GM21367 (cell line): ENCODE measurements around the gene ZNF532.
"Not testable (repeated sequence)": the region's sequence is repeated elsewhere in the genome, so short reads cannot be mapped to it uniquely, and the experiment has no call there.

Source experiments
- ATAC-seq: cut with Tn5 transposase; IDR thresholded peaks from one replicate; pipeline ENCODE4 v1.9.1; 2021; ENCODE audit not compliant: unreplicated experiment

Gene ZNF532

DNA sequence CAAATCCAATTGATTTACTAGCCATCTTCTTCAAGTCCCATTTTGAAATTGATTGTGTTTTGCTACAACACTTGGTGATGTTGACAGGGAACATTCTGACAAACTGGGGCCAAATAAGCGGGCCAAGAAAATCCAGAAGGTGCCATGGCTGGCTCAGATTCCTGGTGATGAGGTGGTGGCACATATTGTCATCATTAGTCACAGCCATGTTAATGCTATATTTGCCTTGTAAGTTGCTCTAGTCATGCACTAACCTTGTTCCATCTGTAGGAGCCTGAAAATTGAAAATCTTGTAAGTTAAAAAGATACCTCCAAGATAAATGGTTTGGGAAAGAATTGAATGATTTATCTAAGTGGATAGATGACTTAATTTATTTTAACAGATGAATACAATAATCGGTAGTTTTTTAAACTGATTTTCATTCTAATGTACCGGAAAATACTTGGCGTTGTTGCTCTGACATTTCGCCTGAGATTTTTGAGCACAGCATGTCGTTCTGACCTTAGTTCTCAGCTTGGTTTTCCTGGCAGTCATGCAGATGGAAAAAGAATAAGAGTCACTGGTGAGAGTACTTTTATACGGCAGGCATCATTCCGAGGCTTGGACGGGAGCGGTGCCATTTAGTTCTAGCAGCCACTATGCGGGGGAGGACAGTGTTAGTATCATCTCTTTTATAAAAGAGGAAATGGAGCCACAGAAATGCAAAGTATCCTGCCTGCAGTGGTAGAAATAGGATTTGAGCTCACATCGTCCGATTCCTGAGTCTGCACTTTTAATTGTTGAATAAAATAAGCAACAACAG, 133.9 kb downstream of the ZNF532 start:
- ATAC-seq = peak; percentile 73

DNA sequence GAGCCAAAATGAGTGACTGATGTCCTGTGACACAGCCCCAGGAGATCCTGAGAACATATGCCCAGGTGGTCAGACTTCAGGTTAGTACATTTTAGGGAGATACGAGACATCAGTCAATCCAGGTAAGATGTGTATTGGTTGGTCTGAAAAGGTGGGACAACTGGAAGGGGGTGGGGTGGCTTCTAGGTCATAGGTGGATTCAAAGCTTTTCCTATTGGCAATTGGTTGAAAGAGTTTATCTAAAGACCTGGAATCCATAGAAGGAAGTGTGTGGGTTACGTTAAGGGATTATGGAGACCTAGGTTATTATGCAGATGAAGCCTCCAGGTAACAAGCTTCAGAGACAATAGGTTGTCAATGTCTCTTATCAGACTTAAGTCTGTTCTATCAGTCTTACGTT, 136.5 kb downstream of the ZNF532 start:
- no peak for ATAC-seq

- no peak for ATAC-seq
Observed at GRCh38 chr18:59001721-59002120, 137.0 kb downstream of the ZNF532 start.

DNA sequence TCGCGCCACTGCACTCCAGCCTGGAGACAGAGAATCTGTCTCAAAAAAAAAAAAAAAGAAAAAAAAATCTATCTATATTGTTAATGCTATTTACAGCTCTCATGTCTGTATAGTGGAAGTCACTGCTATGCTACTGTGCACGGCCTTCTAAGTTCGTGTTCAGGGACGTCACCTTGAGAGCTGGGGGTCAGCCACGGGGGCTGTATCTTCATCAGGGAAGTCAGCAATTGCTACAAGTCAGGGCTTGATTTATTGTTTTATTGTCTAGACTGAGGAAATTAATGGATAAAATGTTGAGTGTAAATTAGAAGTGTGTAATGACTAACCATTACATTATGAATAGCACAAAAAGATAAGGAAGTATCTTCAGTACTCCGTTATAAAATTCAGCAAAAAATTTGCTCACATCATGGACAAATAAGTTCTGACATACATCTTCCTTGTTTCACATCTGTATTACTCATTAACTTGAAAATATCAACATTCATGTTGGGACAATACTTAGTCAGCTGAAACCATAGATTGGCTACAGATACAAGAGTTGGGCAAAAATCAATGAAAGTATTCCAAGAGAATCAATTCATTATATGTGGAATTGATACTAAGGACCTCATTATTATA, 138.4 kb downstream of the ZNF532 start:
- no peak for ATAC-seq

DNA sequence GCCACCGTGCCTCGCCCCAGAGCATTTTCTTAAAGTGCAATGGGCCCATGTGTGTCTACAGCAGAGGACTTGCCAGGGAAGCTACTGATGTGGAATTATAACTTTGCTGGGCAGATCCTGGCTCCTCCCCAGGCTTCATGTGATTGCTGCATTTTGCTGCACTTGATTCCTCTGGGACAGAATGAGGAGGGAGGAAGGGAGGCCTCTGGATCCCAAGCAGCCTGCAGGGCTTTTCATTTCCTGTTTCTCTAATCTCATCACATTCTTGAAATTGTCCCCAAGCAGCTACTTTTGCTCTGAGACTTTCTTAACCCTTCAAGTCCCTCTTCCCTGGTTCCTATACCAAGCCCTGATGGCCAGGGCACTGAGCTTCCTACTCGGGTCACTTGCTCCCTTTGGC, 140.6 kb downstream of the ZNF532 start:
- ATAC-seq = no peak

DNA sequence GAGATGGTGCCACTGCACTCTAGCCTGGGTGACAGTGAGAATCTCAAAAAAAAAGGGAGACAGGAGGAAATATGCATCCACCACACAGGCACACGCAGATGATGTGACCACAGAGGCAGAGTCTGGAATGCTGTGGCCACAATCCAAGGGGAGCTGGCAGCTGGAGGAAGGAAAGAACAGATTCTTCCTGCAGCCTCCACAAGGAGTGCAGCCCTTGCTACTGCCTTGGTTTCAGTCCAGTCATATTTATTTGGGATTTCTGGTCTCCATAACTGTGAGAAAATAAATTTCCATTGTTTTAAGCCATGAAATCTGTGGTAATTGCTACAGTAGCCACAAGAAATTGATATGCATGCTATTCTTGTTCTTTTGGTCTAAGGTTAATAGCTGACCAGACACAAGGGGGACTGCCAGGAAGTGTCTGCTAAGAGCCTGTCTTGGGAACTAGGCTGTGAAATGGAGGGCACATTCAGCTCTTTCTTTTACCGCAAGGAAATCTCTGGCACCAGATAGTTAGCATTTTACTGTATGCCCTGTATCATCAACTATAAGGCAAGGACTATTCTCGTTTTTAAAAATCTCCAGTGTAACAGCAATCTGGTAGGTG, 141.9 kb downstream of the ZNF532 start:
- no peak for ATAC-seq

DNA sequence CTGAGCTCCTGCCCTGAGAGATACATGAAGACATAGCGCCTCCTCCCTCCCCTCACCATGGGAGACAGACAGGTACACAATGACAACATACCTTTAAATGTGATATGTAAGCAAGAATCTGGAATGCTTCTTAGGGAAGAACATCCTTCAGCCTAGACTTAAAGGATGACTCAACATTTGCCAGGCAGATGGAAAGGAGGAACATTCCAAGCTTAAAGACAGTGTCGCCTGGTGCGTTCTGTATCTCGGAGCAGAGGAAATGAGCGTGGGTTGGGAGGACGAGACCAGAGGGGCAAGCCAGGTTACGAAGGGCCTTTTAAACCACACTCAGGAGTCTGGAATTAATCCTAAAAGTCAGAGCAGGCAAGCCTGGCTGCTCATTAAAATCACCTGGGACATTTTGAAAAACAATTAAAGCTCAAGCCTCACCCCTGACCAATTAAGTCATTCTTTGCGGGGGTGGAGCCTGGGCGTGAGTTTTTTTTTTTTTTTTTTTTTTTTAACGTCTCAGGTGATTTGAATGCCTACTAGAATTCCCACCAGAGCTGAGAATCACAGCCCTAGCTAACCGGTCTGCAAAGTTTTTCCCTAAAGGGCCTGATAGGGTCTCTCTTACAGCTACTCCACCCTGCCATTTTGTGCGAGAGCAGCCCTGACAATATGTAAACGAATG, 143.8 kb downstream of the ZNF532 start:
- ATAC-seq = no peak

- no peak for ATAC-seq
Observed at GRCh38 chr18:59009846-59010245, 145.2 kb downstream of the ZNF532 start.

- no peak for ATAC-seq
Observed at GRCh38 chr18:59011289-59011688, 146.6 kb downstream of the ZNF532 start.

DNA sequence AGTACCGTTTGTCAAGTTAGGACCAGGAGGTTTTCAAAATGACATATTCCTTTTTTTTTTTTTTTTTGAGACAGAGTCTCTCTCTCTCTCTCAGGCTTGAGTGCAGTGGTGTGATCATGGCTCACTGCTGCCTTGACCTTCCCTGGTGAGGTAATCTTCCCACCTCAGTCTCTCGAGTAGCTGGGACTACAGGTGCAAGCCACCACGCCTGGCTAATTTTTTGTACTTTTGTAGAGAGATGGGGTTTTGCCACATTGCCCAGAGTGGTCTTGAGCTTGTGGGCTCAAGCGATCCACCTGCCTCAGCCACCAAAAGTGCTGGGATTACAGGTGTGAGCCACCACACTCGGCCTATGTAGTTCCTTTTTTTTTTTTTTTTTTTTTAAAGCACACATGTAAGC, 147.1 kb downstream of the ZNF532 start:
- no peak for ATAC-seq

DNA sequence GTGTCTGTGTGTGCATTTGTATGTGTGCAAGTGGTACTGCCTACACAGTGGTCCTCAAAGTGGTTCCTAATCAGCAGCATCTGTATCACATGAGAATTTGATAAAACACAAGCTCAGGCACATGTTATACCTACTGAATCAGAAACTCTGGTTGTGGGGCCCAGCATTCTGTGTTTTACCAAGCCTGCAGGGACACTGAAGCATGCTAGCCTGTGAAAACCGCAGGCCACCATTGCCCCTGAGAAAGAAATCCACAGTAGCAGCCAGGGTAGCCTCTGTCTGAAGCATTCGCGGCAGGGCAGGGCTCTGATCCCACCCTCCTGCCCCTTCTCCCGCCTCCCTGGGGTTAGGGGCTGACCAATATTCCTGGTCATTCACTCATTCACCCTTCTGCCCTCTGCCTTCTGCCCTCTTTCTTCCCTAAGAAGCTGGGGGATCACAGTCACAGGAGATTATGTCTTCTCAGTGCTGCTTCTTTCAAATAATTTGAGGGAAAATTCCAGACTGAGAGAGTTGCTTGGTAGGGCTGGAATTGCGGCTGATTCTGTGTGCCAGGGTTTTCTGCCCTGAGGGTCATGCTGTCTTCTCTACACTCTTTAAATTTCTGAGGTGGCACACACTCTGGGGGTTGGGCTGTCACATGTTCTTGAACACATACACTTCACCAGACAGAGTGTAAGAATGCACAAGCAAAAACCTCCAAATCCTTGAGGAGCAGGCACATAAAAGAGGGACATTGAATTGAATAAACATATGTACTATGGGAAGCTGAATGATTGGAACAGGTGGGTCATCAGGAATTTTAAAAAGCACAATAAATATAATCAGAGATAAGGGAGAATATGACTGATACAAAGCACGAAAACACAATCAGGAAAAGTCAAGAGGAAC, 148.4 kb downstream of the ZNF532 start:
- no peak for ATAC-seq

GRCh38 chr18:59013744-59014143, 149.1 kb downstream of the ZNF532 start:
- ATAC-seq = no peak

DNA sequence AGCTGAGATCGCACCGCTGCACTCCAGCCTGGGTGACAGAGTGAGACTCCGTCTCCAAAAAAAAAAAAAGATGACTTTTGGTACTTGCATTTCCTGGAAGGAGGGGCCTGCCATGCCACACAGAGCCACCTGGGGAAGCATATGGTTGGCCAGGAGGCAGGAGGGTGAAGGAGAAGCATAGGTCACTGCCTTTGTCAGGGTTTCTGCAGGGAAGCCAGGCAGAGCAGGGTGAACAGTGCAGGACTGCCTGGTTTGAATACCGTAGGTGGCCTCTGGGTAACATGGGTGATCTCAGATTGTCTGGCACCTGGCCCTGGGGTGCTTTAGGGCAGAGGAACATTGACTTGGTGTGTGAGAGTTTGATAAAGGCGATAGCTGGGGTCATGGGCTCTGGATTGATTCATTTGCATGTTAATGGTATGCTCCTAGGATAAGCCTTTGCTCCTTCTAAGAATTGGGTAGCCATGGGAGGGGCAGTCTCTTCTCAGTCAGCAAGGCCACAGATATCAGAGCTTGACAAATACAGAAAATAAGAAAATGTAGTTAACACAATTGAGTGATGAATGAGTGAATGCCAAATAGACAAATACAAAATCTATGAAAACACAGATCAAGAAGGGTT, 151.0 kb downstream of the ZNF532 start:
- ATAC-seq = no peak

DNA sequence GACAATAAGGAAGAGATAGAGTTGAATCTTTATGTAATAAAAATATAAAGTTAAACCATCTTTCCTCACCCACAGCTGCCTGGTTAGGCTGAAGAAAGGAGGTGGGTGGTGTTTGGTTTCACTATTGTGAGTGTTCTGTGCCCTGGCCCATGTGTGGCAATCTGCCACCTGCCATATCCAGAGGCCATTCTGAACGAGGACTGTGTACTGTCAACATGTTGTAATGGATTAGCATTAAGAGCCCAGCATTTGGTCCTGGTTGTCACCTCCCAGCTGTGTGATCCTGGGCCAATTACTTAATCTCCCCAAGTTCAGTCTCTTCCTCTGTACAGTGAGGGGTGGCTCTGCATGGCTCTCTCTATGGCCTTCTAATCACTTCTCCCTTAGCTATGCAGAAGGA, 156.8 kb downstream of the ZNF532 start:
- ATAC-seq = no peak

GRCh38 chr18:59022167-59022945, 157.7 kb downstream of the ZNF532 start:
- ATAC-seq = no peak

GRCh38 chr18:59024829-59025228, 160.2 kb downstream of the ZNF532 start:
- no peak for ATAC-seq

DNA sequence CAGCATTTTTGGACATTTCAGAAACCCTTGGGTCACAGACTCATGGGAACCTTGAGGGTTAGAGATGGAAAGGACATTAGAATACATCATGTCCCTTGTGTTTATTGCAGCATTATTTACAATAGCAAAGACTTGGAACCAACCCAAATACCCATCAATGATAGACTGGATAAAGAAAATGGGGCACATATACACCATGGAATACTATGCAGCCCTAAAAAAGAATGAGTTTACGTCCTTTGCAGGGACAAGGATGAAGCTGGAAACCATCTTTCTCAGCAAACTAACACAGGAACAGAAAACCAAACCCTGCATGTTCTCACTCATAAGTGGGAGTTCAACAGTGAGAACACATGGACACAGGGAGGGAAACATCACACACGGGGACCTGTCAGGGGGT, 160.9 kb downstream of the ZNF532 start:
- ATAC-seq = not testable (repeated sequence)

DNA sequence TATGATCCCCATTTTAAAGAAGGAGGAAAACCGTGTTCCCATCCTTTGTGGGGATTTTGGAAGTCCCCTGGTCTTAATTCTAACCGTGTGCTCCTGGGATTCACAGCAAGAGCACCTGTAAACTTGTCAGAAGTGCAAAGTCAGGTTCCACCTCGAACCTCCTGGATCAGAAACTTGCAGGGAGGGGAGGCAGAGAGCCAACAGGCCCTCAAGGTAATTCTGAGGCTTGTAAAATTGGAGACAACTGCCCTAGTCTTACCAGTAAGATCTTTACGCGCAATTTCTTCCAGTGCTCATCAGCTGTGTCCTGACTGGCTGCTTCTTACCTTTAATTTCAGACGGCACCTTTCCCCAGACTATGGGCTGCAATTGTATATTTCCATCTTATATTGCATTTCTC, 161.7 kb downstream of the ZNF532 start:
- ATAC-seq = no peak

- no peak for ATAC-seq
Observed at GRCh38 chr18:59026831-59027410, 162.2 kb downstream of the ZNF532 start.
